CD4-positive, alpha-beta T cell treated with Interleukin-6 for 4 hours (primary cell): ENCODE data around the gene BPIFB1.

Experiments used
- DNase-seq: peaks from one replicate; pipeline ENCODE4 v3.0.0-alpha.2; 2020; ENCODE audit warnings: mixed read lengths

BPIFB1 gene

GRCh38 chr20:33328157-33329137, 45.4 kb downstream of the BPIFB1 start:
- DNase-seq, result no peak

GRCh38 chr20:33332905-33333456, 50.0 kb downstream of the BPIFB1 start:
- DNase-seq, result no peak

- no peak for DNase-seq
Observed at GRCh38 chr20:33333616-33334015, 50.6 kb downstream of the BPIFB1 start.

- DNase-seq, result no peak
Observed at GRCh38 chr20:33334111-33334510, 51.1 kb downstream of the BPIFB1 start.

- DNase-seq, result no peak
Observed at GRCh38 chr20:33336375-33336774, 53.4 kb downstream of the BPIFB1 start.

GRCh38 chr20:33337119-33337518, 54.1 kb downstream of the BPIFB1 start:
- DNase-seq, result no peak

GRCh38 chr20:33337531-33338165, 54.6 kb downstream of the BPIFB1 start:
- no peak for DNase-seq

GRCh38 chr20:33338467-33339258, 55.6 kb downstream of the BPIFB1 start:
- no peak for DNase-seq

GRCh38 chr20:33339515-33340058, 56.6 kb downstream of the BPIFB1 start:
- no peak for DNase-seq

- no peak for DNase-seq
Observed at GRCh38 chr20:33343521-33343920, 60.5 kb downstream of the BPIFB1 start.

GRCh38 chr20:33345342-33345741, 62.3 kb downstream of the BPIFB1 start:
- no peak for DNase-seq

GRCh38 chr20:33348136-33348937, 65.3 kb downstream of the BPIFB1 start:
- DNase-seq, result no peak

- DNase-seq, result no peak
Observed at GRCh38 chr20:33349493-33349892, 66.5 kb downstream of the BPIFB1 start.

GRCh38 chr20:33351696-33352095, 68.7 kb downstream of the BPIFB1 start:
- no peak for DNase-seq

- DNase-seq, result no peak
Observed at GRCh38 chr20:33352258-33353012, 69.4 kb downstream of the BPIFB1 start.

GRCh38 chr20:33353013-33353402, 70.0 kb downstream of the BPIFB1 start:
- DNase-seq, result no peak
